Suprapubic skin (tissue), 4 donors: ENCODE results near the gene TEX53. TPM values are rescaled to one million over a fixed set of nuclear protein-coding genes. Genes with fewer than 3 reads are reported as not detected.

Experiments used
- DNase-seq, 2 donors: peaks; one replicate each; pipeline ENCODE4 v3.0.0-alpha.2; 2019; ENCODE audit warnings: low spot score in 2 of 2
- H3K27ac ChIP-seq: fragments of 200-600 bp; sonication (generic); one replicate; pipeline ENCODE4 v1.5.1; 2019
- H3K27me3 ChIP-seq: fragments of 200-600 bp; sonication (generic); one replicate; pipeline ENCODE4 v1.5.1; 2019
- H3K36me3 ChIP-seq: fragments of 200-600 bp; sonication (generic); one replicate; pipeline ENCODE4 v1.5.1; 2019
- H3K4me1 ChIP-seq: fragments of 200-600 bp; sonication (generic); one replicate; pipeline ENCODE4 v1.5.1; 2019
- H3K4me3 ChIP-seq: fragments of 200-600 bp; sonication (generic); one replicate; pipeline ENCODE4 v1.5.1; 2019; ENCODE audit warnings: mild to moderate bottlenecking
- H3K9me3 ChIP-seq: fragments of 200-600 bp; sonication (generic); one replicate; pipeline ENCODE4 v1.5.1; 2019
- CTCF ChIP-seq, 2 donors: fragments of 200-600 bp in 1 of 2; fragments of 450-650 bp in 1 of 2; sonication (generic) in 1 of 2; IDR thresholded peaks; one replicate each; pipeline ENCODE4 v1.5.1; 2016 to 2019; ENCODE audit warnings: antibody characterized with exemption in 2 of 2, mild to moderate bottlenecking in 1 of 2, moderate library complexity in 1 of 2
- EP300 ChIP-seq: sonication (generic); formaldehyde crosslinking; IDR thresholded peaks from one replicate; pipeline ENCODE4 v1.6.1; 2017; ENCODE audit warnings: antibody characterized with exemption
- POLR2A ChIP-seq, 2 donors: fragments of 450-650 bp; IDR thresholded peaks; one replicate each; pipeline ENCODE4 v1.6.1; 2017; ENCODE audit warnings: antibody characterized with exemption in 2 of 2, mild to moderate bottlenecking in 2 of 2, moderate library complexity in 2 of 2
- POLR2AphosphoS5 ChIP-seq, 3 donors: sonication (generic); formaldehyde crosslinking; IDR thresholded peaks; one replicate each; pipeline ENCODE4 v1.6.1; 2017; ENCODE audit warnings: antibody characterized with exemption in 3 of 3
- WGBS: methylation state at CpG from one replicate; pipeline ENCODE4 v1.1.5; 2018; 5-methylcytosine and 5-hydroxymethylcytosine counted together
- total RNA-seq, 4 donors: library from RNA; depleted of rRNA; stranded (reverse); fragments of >200 nt; gene quantifications; one replicate each; pipeline ENCODE4 v1.1.0, GENCODE V29; 2016

Gene TEX53
- total RNA-seq, 4 donors from 2014 or later = not detected

GRCh38 chr9:114655689-114656088 is 1.9 kb downstream of the TEX53 start:
- Histone ChIP-seq H3K4me3 (no peak overlapping the region), H3K27me3 (no peaks in the 10 kb centered on the region), H3K36me3 (no peaks in the 10 kb centered on the region), H3K4me1 (peaks cover 3% of the 10 kb centered on the region), H3K9me3 (no peaks in the 10 kb centered on the region), H3K27ac (no peak overlapping the region)
- 79% methylated on average over 8 of the region's 8 CpGs for WGBS
- DNase-seq = no peak
- TF ChIP-seq POLR2A (IDR thresholded peaks at IDR 0.05) = no peak
- TF ChIP-seq EP300 = no peak
- TF ChIP-seq CTCF (IDR thresholded peaks at IDR 0.05) = no peak
- no peak for TF ChIP-seq POLR2AphosphoS5 (IDR thresholded peaks at IDR 0.05)

GRCh38 chr9:114653556-114654159 is 3.9 kb downstream of the TEX53 start:
- Histone ChIP-seq H3K36me3 (no peaks in the 10 kb centered on the region), H3K9me3 (no peaks in the 10 kb centered on the region), H3K27me3 (no peaks in the 10 kb centered on the region), H3K4me3 (no peak overlapping the region), H3K4me1 (peaks cover 3% of the 10 kb centered on the region), H3K27ac (no peak overlapping the region)
- TF ChIP-seq CTCF (IDR thresholded peaks at IDR 0.05) (peak; percentile 69 to 90), EP300 (no peak), POLR2A (IDR thresholded peaks at IDR 0.05) (no peak), POLR2AphosphoS5 (IDR thresholded peaks at IDR 0.05) (no peak)
- 42% methylated on average over 6 of the region's 6 CpGs for WGBS
- peak in 1 of 2 donors; percentile 81 for DNase-seq

GRCh38 chr9:114652776-114653555 is 4.6 kb downstream of the TEX53 start:
- H3K4me3 ChIP-seq = no peak overlapping the region
- H3K9me3 ChIP-seq = no peaks in the 10 kb centered on the region
- DNase-seq = no peak
- H3K27ac ChIP-seq = no peak overlapping the region
- H3K4me1 ChIP-seq = peaks cover 3% of the 10 kb centered on the region
- 71% methylated on average over 2 of the region's 2 CpGs for WGBS
- no peak for TF ChIP-seq POLR2AphosphoS5 (IDR thresholded peaks at IDR 0.05)
- TF ChIP-seq EP300 = no peak
- no peak for TF ChIP-seq POLR2A (IDR thresholded peaks at IDR 0.05)
- TF ChIP-seq CTCF (IDR thresholded peaks at IDR 0.05) = no peak
- no peaks in the 10 kb centered on the region for H3K27me3 ChIP-seq
- H3K36me3 ChIP-seq = no peaks in the 10 kb centered on the region

GRCh38 chr9:114643896-114644295 is 13.7 kb downstream of the TEX53 start:
- no peak for TF ChIP-seq POLR2A (IDR thresholded peaks at IDR 0.05)
- no peak for TF ChIP-seq POLR2AphosphoS5 (IDR thresholded peaks at IDR 0.05)
- TF ChIP-seq EP300 = no peak
- TF ChIP-seq CTCF (IDR thresholded peaks at IDR 0.05) = no peak
- no peaks in the 10 kb centered on the region for H3K9me3 ChIP-seq
- no peaks in the 10 kb centered on the region for H3K27me3 ChIP-seq
- peaks cover 36% of the 10 kb centered on the region for H3K36me3 ChIP-seq
- H3K4me3 ChIP-seq = no peak overlapping the region
- no peak for DNase-seq
- no peaks in the 10 kb centered on the region for H3K4me1 ChIP-seq
- H3K27ac ChIP-seq = no peak overlapping the region
- 82% methylated on average over 5 of the region's 5 CpGs for WGBS

- WGBS = 86% methylated on average over 8 of the region's 8 CpGs
Measured at GRCh38 chr9:114643001-114643400, 14.6 kb downstream of the TEX53 start.

More at GRCh38 chr9:114643001-114643400, 14.6 kb downstream of the TEX53 start:
- Histone ChIP-seq H3K36me3 (peaks cover 45% of the 10 kb centered on the region), H3K9me3 (no peaks in the 10 kb centered on the region), H3K27me3 (no peaks in the 10 kb centered on the region), H3K4me3 (no peak overlapping the region), H3K27ac (no peak overlapping the region), H3K4me1 (no peaks in the 10 kb centered on the region)
- no peak for TF ChIP-seq CTCF (IDR thresholded peaks at IDR 0.05)
- TF ChIP-seq POLR2AphosphoS5 (IDR thresholded peaks at IDR 0.05) = no peak
- TF ChIP-seq EP300 = no peak
- no peak for TF ChIP-seq POLR2A (IDR thresholded peaks at IDR 0.05)
- DNase-seq = no peak
